GM18867 (cell line): ENCODE results near the gene VTN.
A peak's percentile ranks its signal among the peaks of the same experiment; 100 is the strongest.
"Not testable (repeated sequence)": the region's sequence is repeated elsewhere in the genome, so short reads cannot be mapped to it uniquely, and the experiment has no call there.

Source experiments
- ATAC-seq: cut with Tn5 transposase; IDR thresholded peaks from one replicate; pipeline ENCODE4 v1.9.1; 2021; ENCODE audit warnings: mild to moderate bottlenecking, moderate library complexity; ENCODE audit not compliant: unreplicated experiment

Gene VTN

DNA sequence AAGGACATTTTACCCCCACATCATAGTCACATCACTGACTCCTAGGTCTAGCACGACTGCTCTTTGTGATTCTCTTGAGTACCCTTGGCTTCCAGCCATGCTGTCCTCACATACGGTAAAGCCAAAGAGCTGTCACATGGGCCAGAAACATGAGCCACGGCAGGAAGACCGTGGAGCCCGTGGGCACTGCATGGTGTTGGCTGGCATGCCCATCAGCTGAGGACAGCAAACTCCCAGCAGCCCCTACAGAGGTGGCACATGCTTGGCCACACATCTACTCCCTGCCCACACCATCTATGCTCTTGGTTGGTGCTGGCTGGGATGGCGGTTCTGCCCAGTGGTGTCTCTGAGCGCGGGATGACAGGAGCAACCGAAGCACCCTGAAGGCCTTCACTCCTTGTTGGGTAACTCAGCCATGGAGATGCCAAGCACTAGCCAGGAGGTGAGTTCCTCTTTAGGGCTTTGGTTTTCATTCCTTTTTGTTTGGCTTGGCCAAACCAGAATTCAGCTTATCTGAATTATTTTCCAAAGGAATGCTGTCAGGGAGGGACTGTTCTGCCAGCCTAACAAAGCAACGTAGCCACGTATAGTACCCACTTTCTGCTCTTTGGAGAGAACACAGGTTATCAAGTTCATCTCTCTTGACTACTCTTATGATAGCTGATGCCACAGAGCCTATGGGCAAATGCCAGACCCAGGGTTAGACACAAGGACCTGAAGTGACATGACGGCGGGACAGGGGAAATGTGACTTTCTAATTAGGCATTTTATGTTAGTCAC lies 24.5 kb downstream of the VTN start:
- ATAC-seq, result no peak

DNA sequence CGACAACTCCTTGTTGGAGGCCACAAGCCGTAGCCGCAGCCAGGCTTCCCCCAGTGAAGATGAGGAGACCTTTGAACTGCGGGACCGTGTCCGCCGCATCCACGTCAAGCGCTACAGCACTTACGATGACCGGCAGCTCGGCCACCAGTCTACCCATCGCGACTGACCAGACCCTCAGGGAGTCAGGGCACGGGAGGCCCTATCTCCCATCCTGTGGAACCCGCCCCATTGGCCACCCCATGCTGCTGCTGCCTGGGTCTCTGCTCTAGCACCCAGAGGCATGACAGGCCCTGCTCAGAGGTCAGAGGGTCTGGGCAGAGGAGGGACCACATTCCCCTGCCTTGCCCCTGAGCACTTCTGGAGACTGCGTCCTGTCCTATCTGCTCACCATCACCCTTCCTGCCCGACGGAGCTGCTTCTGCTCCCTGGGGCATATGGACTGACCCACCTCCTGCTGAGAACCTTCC lies 25.6 kb downstream of the VTN start:
- no peak for ATAC-seq

DNA sequence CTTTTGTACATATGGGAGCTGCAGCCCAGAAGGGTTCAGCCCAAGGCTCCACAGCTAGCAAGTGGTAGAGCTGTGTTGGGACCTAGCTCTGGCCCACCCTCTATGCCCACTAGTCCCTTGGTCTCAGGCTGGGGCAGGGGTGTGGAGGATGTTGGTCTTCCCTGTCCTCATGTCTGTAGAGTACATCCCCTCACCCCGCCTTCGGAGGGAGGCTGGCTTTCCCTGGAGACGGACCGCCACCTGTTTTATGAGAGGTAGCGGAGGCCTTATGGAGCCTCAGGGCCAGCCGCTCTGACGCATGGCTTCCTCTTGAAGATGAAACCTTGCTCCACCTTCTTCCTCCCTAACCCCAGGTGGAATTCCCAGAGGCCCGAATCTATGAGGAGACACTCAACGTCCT lies 26.1 kb downstream of the VTN start:
- no peak for ATAC-seq

DNA sequence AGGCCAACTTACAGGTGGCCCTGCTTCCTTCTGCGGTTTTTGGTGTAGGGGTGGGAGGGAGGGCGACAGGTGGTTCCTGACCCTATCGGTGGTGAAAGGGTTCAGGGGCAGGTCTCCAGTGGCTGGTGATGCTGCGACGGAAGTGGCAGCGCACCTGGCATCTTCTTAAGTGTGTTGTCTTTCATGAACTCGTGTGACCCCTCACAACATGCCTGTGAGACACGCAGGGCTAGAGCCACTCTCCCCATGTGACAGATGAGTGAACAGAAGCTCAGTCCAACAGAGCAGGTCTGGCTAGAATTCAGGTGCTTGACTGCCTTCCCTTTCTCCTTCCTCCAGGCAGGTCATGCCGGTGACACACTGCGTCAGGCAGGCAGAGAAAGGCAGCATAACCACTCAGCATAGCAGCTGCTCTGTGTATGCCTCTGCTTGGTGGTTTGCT lies 26.6 kb downstream of the VTN start:
- no peak for ATAC-seq

DNA sequence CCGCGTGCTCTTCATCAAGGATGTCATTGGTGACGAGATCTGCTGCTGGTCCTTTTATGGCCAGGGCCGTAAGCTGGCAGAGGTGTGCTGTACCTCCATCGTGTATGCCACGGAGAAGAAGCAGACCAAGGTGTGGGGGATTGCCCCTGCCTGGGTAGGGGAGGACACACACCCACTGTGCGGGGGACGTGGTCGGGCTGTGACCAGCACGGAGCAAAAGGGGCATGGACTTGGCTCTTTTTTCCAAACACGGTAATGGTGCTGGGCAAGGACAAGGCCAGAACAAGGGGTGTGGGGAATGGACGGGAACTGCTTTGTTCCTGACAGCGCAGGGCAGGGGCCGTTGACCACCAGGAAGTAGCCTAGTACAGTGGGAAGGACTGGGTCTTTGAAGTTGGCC lies 27.8 kb downstream of the VTN start:
- no peak for ATAC-seq

DNA sequence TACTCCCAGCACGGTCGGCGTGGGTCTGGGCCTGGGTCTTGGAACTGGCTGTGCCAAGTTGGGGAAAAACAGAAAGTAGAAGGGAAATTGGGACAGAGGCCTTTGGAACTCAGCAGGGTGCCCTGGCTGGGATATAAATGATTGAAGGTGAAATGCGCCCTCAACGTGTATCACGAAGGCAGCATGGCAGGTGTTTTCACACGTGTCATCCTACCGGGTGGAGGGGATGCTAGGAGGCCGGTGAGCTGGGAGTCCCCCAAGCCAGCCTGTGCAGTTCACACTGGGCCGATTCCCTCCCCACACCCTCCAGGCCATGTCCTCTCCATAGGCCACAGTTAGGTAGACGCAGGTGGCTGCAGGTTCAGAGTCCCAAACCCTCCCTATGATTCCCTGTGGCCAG lies 28.6 kb downstream of the VTN start:
- ATAC-seq, result no peak

DNA sequence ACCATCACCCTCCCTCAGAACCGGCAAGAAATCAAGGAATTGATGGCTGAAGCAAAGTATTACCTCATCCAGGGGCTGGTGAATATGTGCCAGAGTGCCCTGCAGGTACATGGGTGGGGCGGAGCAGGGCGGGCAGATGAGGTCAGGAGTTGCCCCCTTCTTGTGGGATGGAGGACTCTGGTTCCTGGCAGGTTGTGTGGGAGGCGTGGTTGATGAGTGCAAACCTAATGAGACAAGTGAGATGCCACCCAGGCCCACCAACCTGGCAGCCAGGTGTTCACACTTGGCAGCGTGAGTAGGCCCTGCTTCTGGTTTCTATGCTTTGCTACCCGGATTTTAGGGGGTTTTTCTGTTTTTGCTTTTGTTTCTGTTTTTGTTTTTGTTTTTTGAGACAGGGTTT lies 29.7 kb downstream of the VTN start:
- ATAC-seq, result no peak

DNA sequence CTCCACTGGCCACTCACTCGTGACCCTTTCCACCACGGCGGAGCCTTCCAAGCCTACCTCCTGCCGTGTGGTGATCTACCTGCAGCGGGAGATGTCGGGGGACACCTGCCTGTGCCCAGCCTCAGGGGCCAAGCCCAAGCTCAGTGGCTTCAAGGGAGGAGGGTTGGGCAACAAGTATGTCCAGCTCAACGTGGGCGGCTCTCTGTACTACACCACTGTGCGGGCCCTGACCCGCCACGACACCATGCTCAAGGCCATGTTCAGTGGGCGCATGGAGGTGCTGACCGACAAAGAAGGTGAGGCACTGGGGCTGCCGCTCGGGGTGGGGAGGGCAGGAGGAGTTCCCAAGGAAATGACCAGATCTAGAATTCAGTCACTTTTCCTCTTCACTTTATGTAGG lies 30.7 kb downstream of the VTN start:
- no peak for ATAC-seq

DNA sequence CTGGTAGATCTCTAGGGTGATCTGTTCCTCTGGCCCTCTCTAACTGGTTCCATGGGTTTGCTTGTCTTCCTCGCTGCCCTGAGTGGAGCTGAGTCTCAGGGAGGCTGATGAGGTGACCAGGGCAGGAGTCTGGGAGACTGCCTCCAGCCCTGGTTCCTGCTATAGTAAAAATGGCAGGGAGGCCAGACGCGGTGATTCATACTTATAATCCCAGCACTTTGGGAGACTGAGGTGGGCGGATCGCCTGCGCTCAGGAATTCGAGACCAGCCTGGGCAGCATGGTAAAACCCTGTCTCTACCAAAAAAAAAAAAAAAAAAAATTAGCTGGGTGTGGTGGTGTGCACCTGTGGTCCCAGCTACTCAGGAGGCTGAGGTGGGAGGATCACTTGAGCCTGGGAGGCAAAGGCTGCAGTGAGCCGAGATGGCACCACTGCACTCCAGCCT lies 31.3 kb downstream of the VTN start:
- ATAC-seq, result not testable (repeated sequence)

DNA sequence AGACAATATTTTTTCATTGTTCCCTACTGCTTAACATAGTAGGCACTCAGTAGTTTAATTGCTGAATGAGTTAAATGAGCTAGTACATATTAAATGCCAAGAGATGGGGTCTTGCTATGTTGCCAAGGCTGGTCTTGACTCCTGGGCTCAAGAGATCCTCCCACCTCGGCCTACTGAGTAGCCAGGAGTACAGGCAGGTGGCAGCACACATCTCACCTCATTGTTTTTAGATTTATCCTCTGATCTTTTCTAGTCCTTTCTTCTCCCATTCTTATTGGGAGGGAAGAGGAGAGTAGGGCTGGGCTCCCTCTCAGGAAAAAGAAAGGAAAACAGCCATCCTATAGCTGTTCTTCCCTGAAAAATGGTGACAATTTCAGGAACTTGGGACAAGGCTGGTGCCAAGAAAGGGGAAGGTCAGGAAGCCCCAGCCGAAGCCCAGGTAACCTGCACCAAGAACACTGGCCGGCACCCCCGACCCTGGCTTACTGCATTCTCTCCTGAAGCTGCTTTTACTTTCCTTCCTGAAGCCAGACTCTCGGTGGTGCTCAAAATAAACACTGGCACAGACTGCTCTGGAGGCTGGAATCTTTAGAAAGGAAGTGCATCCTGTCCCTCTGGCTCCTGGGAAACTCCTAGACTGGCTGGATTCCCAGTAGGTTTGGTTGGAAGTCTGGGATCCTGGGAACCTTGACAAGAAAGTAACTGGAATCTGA lies 31.9 kb downstream of the VTN start:
- ATAC-seq, result no peak

DNA sequence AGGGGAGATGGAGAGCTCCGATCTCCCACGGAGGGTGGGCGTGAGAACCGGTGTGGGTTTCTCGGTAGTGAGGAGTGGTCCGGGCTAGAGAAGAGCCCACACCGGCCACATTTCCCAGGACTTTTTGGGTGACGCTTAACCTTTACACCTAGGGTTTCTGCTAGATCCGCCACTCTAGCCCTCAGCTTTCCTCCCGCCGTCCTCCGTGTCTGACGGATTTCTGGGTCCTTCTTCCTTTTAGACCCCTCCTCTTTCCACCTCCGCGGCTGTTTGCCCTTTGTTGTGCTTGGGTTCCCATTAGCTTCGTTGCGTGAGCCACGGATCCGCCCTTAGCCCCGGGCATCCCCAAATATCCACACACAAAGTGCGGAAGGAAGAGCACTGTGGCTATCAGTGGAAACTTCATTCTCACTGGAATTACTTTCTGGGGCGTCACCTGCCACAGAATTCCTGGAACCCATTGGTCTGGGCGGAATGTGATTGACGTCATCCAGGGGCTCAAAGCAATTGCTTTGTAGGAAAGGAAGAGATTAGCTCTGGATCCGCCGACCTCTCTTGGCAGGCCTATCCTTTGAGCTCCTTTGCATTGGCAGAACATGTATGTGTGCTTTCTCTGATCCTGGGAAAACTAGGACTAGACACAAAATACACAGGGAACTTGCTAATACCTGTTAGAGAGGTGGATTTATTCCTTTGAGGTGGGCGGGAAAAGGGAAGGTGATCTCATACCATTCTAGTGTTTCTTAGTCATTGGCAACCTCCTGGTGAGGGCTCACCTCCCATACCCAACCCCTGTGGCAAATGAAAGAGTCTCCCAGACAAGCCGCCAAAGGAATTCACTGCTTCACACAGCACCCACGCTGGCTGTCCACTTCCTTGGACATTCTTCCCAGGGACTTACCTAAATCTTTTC lies 33.9 kb downstream of the VTN start:
- peak; percentile 0 for ATAC-seq

DNA sequence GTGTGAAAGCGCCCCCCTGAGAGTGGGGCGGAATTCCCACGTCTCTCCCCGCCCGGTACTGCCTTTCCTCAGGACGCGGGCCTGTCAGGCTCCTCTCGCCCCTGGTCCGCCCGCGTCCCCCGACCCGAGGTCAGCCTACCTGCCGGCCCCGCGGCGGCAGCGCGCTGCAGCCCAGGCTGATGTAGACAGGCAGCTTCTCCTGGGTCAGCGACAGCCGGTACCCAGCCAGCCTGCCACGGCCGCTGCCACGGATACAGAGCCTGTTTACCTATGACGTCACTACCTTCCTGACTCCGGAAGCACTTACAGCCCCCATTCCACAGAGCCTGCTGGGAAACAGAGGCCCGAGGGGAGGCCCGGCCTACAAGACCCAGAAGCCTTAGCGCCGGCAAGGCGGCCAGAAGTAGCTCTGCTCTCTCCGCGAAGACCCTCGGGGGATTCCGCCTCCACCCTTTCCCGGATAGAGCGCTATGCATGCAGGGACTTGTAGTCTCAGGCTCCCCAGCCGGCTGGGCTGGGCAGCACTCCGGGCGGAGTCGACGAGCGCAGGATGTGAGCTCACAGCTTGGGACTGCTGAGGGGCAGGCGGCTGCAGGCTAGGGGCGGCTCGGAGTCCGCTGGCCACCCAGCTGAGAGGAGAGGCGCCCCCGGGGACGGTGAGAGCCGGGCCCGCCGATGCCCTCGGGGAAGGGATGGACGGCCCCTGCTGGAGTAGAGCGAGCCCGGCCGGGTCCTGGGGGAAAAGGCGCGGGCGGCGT lies 34.7 kb downstream of the VTN start, which contains the start of the genes IFT20 and TNFAIP1:
Gene IFT20 (minus strand): TSS at position 272 of the 758 bp plus-strand sequence. CDS start 3,487 bp downstream, outside the sequence.
Gene TNFAIP1 (plus strand): TSS at position 561 of the 758 bp plus-strand sequence. CDS start 3,761 bp downstream, outside the sequence.
- ATAC-seq, result peak; percentile 92

DNA sequence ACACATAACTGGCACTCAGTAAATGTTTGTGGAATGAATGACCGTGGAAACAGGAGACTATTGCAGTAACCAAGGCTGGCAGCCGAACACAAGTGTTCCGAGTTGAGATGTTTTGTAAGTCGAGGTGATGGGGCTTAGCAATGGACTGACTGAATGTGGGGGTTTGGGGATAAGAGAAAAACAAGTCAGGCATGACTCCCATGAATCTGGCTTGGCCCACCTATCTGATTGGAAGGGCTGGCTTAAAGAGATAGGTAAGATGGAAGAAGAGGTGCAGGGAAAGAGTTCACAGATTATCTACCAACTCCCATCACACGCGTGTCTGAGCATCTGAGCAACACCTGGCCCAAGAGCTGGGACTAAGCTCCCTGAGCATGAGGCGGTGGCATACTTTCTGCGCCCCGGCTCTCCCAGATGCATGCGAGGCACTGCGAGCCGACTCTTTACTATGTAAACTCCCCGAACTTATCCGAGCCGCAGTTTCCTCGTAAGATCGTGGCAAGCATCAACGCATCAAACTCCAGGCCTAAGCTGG lies 35.4 kb downstream of the VTN start:
- ATAC-seq, result no peak

DNA sequence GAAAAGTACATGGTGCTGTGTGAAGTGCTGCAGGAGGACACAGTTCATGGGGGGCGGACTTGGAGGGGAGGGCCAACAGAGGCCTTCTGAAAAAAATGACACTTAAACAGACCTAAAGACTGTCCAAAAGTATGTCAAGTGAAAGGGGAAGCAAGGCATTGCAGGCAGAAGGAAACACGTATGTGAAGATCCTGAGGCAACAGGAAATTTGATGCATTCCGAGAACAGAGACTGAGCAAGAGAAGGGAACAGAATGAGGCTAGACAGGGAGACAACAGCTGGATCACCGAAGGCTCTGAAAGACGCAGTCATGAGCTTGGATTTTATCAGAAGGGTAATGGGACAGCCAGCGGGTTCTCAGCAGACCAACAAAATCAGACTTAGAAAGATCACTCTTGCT lies 35.9 kb downstream of the VTN start:
- no peak for ATAC-seq

DNA sequence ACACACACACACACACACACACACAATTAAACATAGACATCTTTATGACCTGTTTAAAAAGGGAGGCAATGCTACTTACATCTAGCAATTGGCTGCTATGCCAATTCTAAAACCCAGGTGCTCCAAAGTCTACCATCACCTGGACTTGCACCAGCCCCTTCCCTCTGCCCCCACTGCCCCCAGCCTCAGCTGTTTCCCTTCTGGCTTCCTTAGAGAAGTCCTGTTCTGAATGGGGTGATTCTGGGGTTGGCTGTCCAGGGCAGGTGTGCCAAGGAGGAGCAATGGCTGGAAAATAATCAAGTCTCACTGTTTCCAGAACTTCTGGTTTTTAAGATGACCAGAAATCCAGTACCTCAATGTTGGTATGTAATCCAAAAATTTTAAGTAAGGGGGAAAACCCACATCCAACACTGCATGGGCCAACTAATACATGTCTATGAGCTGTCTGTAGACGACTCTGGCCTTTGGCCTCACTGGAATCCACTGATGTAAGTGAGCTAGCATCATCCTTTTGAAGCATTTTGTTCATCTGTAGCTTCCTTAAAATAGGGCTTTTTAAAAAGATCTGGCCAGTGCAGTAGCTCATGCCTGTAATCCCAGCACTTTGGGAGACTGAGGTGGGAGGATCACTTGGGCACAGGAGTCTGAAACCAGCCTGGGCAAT lies 36.9 kb downstream of the VTN start:
- ATAC-seq, result no peak

DNA sequence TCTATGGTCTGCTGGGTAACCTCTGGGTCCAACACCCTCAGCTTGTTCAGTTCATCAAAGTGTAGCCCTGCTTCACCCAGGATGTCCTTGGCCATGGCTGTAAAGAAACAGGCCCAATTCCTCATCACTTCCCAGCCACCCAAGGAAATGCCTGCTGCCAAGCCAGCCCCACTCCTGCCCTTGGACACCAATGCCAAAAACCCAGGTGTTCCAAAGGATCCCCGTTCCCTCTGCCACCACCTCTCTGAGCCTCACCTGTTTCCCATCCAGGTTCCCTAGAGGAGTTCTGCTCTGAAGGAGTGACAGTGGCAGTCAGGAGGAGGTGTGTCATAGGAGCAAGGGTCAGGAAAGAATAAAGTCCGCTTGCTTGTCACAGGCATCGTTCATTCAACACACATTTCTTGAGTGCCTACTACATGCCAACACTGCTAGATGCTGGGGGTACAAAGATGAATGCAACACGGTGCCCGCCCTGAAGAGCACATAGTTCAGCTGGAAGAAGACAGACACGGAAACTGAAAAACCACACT lies 38.2 kb downstream of the VTN start:
- no peak for ATAC-seq

DNA sequence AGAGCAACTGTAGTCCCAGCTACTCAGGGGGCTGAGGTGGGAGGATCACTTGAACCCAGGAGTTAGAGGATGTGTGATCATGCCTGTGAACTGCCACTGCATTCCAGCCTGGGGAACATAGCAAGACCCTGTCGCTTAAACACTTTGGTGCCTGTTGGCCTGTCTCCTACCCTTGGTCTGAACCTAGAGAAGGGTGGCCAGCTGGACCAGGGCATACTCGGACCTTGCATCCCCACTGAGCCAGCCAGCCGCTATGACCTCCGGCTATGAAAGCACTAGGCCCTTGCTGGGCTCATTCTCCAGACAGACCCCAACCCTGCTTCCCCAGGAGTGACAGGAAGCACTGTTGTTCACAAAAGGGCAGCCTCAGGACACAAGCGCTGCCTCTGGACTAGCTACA lies 39.4 kb downstream of the VTN start:
- ATAC-seq, result no peak

DNA sequence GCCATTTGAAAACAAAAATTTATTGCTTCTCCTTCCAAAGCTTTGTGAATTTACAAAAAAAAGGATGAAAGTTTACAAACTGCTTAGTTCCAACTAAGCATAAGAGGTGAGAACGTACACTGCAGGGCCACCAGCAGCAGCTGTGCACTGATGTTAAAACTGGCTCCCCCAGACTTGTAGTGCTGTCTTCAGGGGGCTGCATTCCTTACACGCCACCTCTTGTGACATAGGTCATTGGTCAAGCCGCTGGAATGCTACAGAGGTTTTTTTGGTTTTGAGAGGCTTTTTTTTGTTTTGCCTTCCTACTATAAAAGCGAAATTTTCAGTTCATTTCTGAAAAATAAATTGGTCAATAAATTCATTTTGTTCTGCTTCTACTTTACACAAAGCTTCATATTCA lies 41.8 kb downstream of the VTN start:
- no peak for ATAC-seq

DNA sequence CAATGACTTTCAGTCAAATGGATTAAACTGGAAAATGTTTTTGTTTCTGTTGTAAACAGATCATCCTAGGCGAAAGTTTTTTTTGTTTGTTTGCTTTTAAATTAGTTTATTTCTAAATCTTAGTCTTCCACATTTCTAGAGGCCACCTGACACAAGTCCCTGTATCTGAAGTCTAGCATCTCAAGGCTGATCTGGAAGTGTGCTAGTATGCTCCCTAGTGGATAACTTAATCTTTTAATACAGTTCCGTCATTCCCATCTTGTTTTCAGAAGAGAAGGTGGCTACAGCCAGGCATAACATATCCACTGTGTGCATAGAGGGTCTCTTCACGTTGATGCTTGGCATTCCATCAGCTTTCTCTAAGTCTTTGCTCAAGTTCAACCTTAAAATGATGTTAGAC lies 42.4 kb downstream of the VTN start:
- no peak for ATAC-seq
